Activated CD4-positive, alpha-beta memory T cell treated with anti-CD3 and anti-CD28 coated beads for 36 hours (primary cell): Measurements from ENCODE around the gene CCDC196. TPM values are rescaled to one million over a fixed set of nuclear protein-coding genes. Genes with fewer than 3 reads are reported as not detected.
"Not testable (repeated sequence)": the region's sequence is repeated elsewhere in the genome, so short reads cannot be mapped to it uniquely, and the experiment has no call there.

Experiments
- CTCF ChIA-PET: fragments of 350-600 bp; sonication (Branson Sonifier 250); formaldehyde crosslinking; loops from one replicate; lab custom pipeline; 2021; ENCODE audit warnings: antibody characterized with exemption, inconsistent platforms; lab: Charles Lee
- POLR2A ChIA-PET: fragments of 350-600 bp; sonication (Branson Sonifier 250); formaldehyde crosslinking; loops from one replicate; lab custom pipeline; 2021; ENCODE audit warnings: antibody characterized with exemption; lab: Charles Lee
- DNase-seq: peaks from one replicate; pipeline ENCODE4 v3.0.0-alpha.2; 2020
- H3K27ac Mint-ChIP-seq: one replicate; pipeline ENCODE4 v1.8.0; 2021; ENCODE audit warnings: mixed read lengths
- H3K27me3 Mint-ChIP-seq: one replicate; pipeline ENCODE4 v1.8.0; 2021; ENCODE audit warnings: mixed read lengths
- H3K36me3 Mint-ChIP-seq: one replicate; pipeline ENCODE4 v1.8.0; 2021; ENCODE audit warnings: mixed read lengths
- H3K4me1 Mint-ChIP-seq: one replicate; pipeline ENCODE4 v1.8.0; 2021; ENCODE audit warnings: low read depth, mixed read lengths
- H3K4me3 Mint-ChIP-seq: one replicate; pipeline ENCODE4 v1.8.0; 2021; ENCODE audit warnings: mild to moderate bottlenecking, mixed read lengths
- H3K9me3 Mint-ChIP-seq: one replicate; pipeline ENCODE4 v1.8.0; 2021; ENCODE audit warnings: mixed read lengths
- intact Hi-C: fragments of 100-400 bp; cut with micrococcal nuclease; formaldehyde crosslinking; loops from one replicate; pipeline ENCODE4 v1.15.1; 2023
- total RNA-seq, 2 experiments: library from RNA; stranded (reverse); gene quantifications; one replicate each; pipeline ENCODE4 v1.2.3, GENCODE V29; 2021

The CCDC196 gene
- total RNA-seq, 2 experiments from 2014 or later: not detected

DNA sequence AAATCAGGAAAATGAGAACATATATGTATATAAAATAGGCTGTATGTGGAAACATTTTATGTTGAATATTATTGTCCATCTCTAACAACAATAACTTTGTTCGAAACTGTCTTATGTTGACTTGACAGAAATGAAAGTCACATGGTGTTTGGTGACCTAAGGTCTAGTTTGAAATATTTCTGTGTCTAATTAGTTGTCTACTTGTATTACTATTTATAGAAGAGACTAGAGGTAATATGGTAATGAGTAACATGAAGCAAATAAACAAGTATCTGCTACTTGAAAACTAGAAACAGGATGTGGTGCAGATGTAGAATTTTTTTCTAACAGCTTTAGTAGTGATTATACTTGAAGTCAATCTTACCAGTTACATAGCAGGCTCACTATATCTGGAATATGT lies 25.7 kb downstream of the CCDC196 start:
- DNase-seq: no peak
- Mint-ChIP-seq H3K27ac (no peak overlapping the region), H3K4me3 (no peak overlapping the region), H3K4me1 (peaks cover 34% of the 10 kb centered on the region), H3K36me3 (no peaks in the 10 kb centered on the region), H3K9me3 (no peaks in the 10 kb centered on the region), H3K27me3 (peaks cover 6% of the 10 kb centered on the region)
- CTCF ChIA-PET: interaction anchor here (0.5 kb wide), 1 partner anchor 619 kb away, joined by 3 read pairs; no protein-coding TSS in a partner anchor
- intact Hi-C loops: loop anchor here (1.0 kb wide), 1 partner anchor 623 kb away; no protein-coding TSS in a partner anchor
- POLR2A ChIA-PET: no interaction called here

DNA sequence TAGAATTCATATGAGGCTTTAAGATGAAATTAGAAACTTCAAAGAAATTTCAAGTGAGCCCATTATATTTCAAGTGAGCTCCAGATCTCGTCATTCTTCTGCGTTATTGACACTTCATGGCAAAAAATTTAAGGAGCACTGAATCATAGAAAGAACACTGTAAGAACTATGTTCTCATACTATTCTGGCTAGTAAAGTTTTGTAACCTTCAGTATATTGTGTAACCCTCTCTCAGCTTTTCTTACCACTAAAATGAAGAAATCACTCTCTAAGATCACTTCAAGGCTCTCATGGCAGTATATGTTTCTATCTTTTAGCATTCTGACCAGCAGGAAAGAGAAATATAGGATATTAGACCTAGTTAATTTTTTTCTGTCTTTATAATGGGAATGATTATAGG lies 28.0 kb downstream of the CCDC196 start:
- intact Hi-C loops: no loop called here
- Mint-ChIP-seq H3K27me3 (peaks cover 6% of the 10 kb centered on the region), H3K4me1 (peaks cover 29% of the 10 kb centered on the region), H3K9me3 (peaks cover 5% of the 10 kb centered on the region), H3K36me3 (no peaks in the 10 kb centered on the region), H3K27ac (no peak overlapping the region), H3K4me3 (no peak overlapping the region)
- ChIA-PET POLR2A (no interaction called here), CTCF (interaction anchor here (0.6 kb wide), 1 partner anchor 155 kb away, joined by 3 read pairs; no protein-coding TSS in a partner anchor)
- DNase-seq: no peak

DNA sequence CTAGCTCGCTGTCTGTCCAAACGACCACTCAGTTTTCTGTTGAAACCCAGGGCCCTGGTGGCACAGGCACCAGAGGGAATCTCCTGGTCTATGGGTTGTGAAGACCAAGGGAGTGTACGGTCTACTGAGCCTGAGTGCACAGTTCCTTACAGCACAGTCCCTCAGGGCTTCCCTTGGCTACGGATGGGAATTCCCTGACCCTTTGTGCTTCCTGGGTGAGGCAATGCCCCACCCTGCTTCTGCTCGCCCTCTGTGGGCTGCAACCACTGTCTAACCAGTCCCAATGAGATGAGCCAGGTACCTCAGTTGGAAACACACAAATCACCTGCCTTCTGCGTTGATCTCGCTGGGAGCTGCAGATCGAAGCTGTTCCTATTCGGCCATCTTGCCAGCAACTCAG lies 44.4 kb downstream of the CCDC196 start:
- Mint-ChIP-seq H3K27me3 (no peaks in the 10 kb centered on the region), H3K27ac (no peak overlapping the region), H3K4me3 (no peak overlapping the region), H3K4me1 (peaks cover 19% of the 10 kb centered on the region), H3K9me3 (peaks cover 2% of the 10 kb centered on the region), H3K36me3 (peaks cover 4% of the 10 kb centered on the region)
- ChIA-PET CTCF (no interaction called here), POLR2A (no interaction called here)
- DNase-seq: no peak
- intact Hi-C loops: no loop called here

DNA sequence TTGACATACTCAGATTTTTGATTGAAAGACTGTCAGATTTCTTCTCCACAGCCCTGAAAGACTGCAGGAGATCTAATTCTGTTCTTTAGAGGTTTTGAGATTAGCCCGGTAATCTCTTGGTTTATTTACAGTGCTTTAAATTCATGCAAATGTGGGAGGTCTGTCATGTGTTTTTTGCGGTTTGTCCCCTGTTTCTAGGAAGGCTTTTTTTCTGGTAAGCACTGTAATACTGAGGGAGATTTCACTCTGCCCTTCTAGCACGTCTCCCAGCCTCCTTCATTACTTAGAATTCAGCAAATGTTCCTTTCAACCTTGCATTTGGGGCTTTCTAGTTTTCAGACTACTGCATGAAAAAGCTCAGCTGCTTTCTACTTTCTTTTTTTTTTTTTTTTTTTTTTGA lies 52.9 kb downstream of the CCDC196 start:
- POLR2A ChIA-PET: no interaction called here
- H3K27ac Mint-ChIP-seq: no peak overlapping the region
- H3K4me1 Mint-ChIP-seq: peaks cover 20% of the 10 kb centered on the region
- H3K4me3 Mint-ChIP-seq: no peak overlapping the region
- intact Hi-C loops: no loop called here
- no peaks in the 10 kb centered on the region for H3K9me3 Mint-ChIP-seq
- no peaks in the 10 kb centered on the region for H3K27me3 Mint-ChIP-seq
- CTCF ChIA-PET: no interaction called here
- no peaks in the 10 kb centered on the region for H3K36me3 Mint-ChIP-seq
- DNase-seq: no peak

DNA sequence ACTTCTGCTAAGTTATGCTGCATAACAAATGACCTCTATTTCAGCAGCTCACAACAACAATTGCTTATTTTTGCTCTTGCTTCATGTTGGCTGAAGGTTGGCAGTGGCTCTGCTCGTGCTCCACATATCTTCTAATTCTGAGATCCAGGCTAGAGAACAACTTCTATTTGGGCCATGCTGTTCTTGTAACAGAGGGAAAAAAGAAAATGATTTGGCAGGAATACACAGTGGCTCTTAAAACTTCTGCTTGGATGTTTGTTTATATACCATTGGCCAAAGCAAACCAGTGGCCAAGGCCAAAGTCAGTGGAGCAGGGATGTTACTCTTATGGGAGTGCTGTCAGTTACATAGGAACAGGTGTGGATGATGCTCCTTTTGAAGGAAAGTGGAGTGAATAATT lies 53.9 kb downstream of the CCDC196 start:
- Mint-ChIP-seq H3K27me3 (no peaks in the 10 kb centered on the region), H3K27ac (no peak overlapping the region), H3K4me3 (no peak overlapping the region), H3K36me3 (no peaks in the 10 kb centered on the region), H3K9me3 (no peaks in the 10 kb centered on the region), H3K4me1 (peaks cover 20% of the 10 kb centered on the region)
- intact Hi-C loops: no loop called here
- ChIA-PET POLR2A (no interaction called here), CTCF (no interaction called here)
- no peak for DNase-seq

DNA sequence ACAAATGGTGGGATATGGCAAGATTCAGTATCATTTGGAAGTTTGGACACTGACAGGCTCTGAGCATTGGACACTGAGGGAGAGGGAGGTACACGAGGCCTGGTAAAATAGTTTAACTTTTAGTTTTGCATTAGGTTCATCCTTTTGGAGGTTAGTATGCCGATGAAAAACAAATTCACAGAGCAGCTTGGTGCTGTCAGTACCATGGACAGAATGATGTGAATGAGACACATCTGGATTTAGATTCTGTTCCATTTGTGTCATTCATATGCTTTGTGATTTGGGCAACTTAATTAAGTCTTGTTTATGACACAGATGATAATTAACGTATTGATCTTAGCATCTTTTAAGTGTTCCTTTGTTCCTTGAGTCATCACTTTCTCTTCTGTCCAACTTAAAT lies 55.5 kb downstream of the CCDC196 start:
- CTCF ChIA-PET: no interaction called here
- POLR2A ChIA-PET: no interaction called here
- Mint-ChIP-seq H3K27ac (no peak overlapping the region), H3K36me3 (no peaks in the 10 kb centered on the region), H3K27me3 (no peaks in the 10 kb centered on the region), H3K4me3 (no peak overlapping the region), H3K9me3 (no peaks in the 10 kb centered on the region), H3K4me1 (peaks cover 17% of the 10 kb centered on the region)
- no peak for DNase-seq
- intact Hi-C loops: no loop called here

DNA sequence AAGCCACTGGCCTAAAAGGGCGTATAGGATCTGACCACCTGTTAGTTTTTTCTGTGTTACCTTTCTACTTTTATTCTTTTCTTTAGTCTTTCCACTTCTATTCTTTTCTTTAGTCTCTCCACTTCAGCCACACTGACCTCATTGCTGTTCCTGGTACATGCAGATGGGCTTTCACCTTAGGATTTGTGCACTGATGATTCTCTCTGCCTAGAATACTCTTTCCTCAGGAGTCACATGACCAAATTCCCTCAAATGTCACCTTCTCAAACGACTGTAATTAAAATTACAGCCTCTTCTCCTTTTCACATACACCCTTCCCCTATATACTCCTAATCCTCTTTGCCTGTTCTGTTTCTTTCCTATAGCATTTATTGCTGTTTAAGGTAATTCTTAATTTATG lies 57.8 kb downstream of the CCDC196 start:
- Mint-ChIP-seq H3K36me3 (no peaks in the 10 kb centered on the region), H3K4me3 (no peak overlapping the region), H3K27ac (no peak overlapping the region), H3K4me1 (peaks cover 8% of the 10 kb centered on the region), H3K27me3 (no peaks in the 10 kb centered on the region), H3K9me3 (no peaks in the 10 kb centered on the region)
- intact Hi-C loops: no loop called here
- no peak for DNase-seq
- POLR2A ChIA-PET: no interaction called here
- CTCF ChIA-PET: no interaction called here

DNA sequence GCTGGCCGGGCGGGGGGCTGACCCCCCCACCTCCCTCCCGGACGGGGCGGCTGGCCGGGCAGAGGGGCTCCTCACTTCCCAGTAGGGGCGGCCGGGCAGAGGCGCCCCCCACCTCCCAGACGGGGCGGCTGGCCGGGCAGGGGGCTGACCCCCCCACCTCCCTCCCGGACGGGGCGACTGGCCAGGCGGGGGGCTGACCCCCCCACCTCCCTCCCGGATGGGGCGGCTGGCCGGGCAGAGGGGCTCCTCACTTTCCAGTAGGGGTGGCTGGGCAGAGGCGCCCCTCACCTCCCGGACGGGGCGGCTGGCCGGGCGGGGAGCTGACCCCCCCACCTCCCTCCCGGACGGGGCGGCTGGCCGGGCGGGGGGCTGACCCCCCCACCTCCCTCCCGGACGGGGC lies 59.0 kb downstream of the CCDC196 start:
- H3K4me3 Mint-ChIP-seq, H3K36me3 Mint-ChIP-seq, H3K27me3 Mint-ChIP-seq, H3K27ac Mint-ChIP-seq, intact Hi-C loops, POLR2A ChIA-PET, DNase-seq, H3K4me1 Mint-ChIP-seq, CTCF ChIA-PET, H3K9me3 Mint-ChIP-seq: not testable (repeated sequence)

DNA sequence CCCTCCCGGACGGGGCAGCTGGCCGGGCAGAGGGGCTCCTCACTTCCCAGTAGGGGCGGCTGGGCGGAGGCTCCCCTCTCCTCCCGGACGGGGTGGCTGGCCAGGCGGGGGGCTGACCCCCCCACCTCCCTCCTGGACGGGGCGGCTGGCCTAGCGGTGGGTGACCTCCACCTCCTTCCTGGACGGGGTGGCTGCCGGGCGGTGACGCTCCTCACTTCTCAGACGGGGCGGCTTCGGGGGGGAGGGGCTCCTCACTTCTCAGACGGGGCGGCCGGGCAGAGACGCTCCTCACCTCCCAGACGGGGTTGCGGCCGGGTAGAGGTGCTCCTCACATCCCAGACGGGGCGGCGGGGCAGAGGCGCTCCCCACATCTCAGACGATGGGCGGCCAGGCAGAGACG lies 59.6 kb downstream of the CCDC196 start:
- H3K27ac Mint-ChIP-seq, H3K4me3 Mint-ChIP-seq, CTCF ChIA-PET, intact Hi-C loops, H3K4me1 Mint-ChIP-seq, H3K9me3 Mint-ChIP-seq, POLR2A ChIA-PET, H3K27me3 Mint-ChIP-seq, DNase-seq, H3K36me3 Mint-ChIP-seq: not testable (repeated sequence)

Other genes starting within 250 kb of the CCDC196 start
- 10 to 100 TPM; 19.5 to 23.1 TPM for gene GPHN, start 21.8 kb downstream of the CCDC196 start, total RNA-seq